HEK293 (cell line): ENCODE measurements around the gene SLC25A44.

Source experiments
- CTCF ChIA-PET: fragments of 350-600 bp; formaldehyde crosslinking; extraction: SDS; loops from one replicate; lab custom pipeline; 2021; ENCODE audit warnings: antibody characterized with exemption; lab: Yijun Ruan, JAX
- POLR2A ChIA-PET: fragments of 300-600 bp; formaldehyde crosslinking; extraction: SDS; loops from one replicate; lab custom pipeline; 2020; ENCODE audit warnings: antibody characterized with exemption, inconsistent platforms; lab: Yijun Ruan, JAX
- H3K27ac ChIP-seq: fragments of 200-500 bp; sonication (Bioruptor generic); 2 replicates; pipeline ENCODE4 v1.5.1; 2014; ENCODE audit warnings: low read depth, low read length, control low read depth, inconsistent platforms; ENCODE audit errors: extremely low read depth
- H3K36me3 ChIP-seq, 2 experiments: fragments of 200-500 bp in 1 of 2; sonication (Bioruptor generic) in 1 of 2; 1 replicate in 1 of 2; 2 replicates in 1 of 2; pipeline ENCODE4 v1.5.1; 2014 to 2017; ENCODE audit warnings: inconsistent platforms in 2 of 2, low read length in 2 of 2; ENCODE audit not compliant: control insufficient read depth in 2 of 2, insufficient read depth in 1 of 2
- H3K4me1 ChIP-seq: fragments of 200-500 bp; sonication (Bioruptor generic); 2 replicates; pipeline ENCODE4 v1.5.1; 2014; ENCODE audit warnings: mild to moderate bottlenecking, low read length, inconsistent platforms; ENCODE audit not compliant: control insufficient read depth, insufficient read depth
- H3K4me3 ChIP-seq: 2 replicates; pipeline ENCODE4 v1.5.1; 2011; ENCODE audit warnings: low read depth, mild to moderate bottlenecking, control low read depth, low read length, moderate library complexity
- H3K9me3 ChIP-seq: fragments of 200-500 bp; sonication (Bioruptor generic); 2 replicates; pipeline ENCODE4 v1.5.1; 2014; ENCODE audit warnings: low read depth, low read length, inconsistent platforms; ENCODE audit not compliant: control insufficient read depth, insufficient read depth
- EGR2 ChIP-seq: fragments of 450-650 bp; formaldehyde crosslinking; IDR thresholded peaks from 2 replicates; pipeline ENCODE4 v1.5.1; 2016; ENCODE audit warnings: low read depth, missing biosample characterization, missing genetic modification characterization
- GLIS2 ChIP-seq: fragments of 450-650 bp; formaldehyde crosslinking; IDR thresholded peaks from 2 replicates; pipeline ENCODE4 v1.5.1; 2016; ENCODE audit warnings: missing biosample characterization, missing genetic modification characterization
- ZBTB20 ChIP-seq: fragments of 450-650 bp; formaldehyde crosslinking; IDR thresholded peaks from 2 replicates; pipeline ENCODE4 v1.5.1; 2016; ENCODE audit warnings: missing biosample characterization, missing genetic modification characterization
- ZFHX2 ChIP-seq: fragments of 450-650 bp; formaldehyde crosslinking; conservative IDR thresholded peaks from 2 replicates; pipeline ENCODE4 v1.5.1; 2016; ENCODE audit warnings: missing biosample characterization, missing genetic modification characterization
- ZNF16 ChIP-seq: fragments of 450-650 bp; formaldehyde crosslinking; IDR thresholded peaks from 2 replicates; pipeline ENCODE4 v1.5.1; 2016; ENCODE audit warnings: low read depth, missing biosample characterization, missing genetic modification characterization
- ZNF169 ChIP-seq: fragments of 450-650 bp; formaldehyde crosslinking; IDR thresholded peaks from 2 replicates; pipeline ENCODE4 v1.5.1; 2016; ENCODE audit warnings: missing biosample characterization, missing genetic modification characterization
- ZNF24 ChIP-seq: fragments of 450-650 bp; formaldehyde crosslinking; IDR thresholded peaks from 2 replicates; pipeline ENCODE4 v1.5.1; 2016; ENCODE audit warnings: missing biosample characterization, missing genetic modification characterization
- ZNF404 ChIP-seq: fragments of 450-650 bp; formaldehyde crosslinking; IDR thresholded peaks from 2 replicates; pipeline ENCODE4 v1.5.1; 2017; ENCODE audit warnings: missing biosample characterization, missing genetic modification characterization
- ZNF433 ChIP-seq: fragments of 450-650 bp; formaldehyde crosslinking; IDR thresholded peaks from 2 replicates; pipeline ENCODE4 v1.5.1; 2016; ENCODE audit warnings: missing biosample characterization, missing genetic modification characterization, low read depth
- ZNF626 ChIP-seq: fragments of 450-650 bp; sonication (Bioruptor Pico); formaldehyde crosslinking; IDR thresholded peaks from 2 replicates; pipeline ENCODE4 v1.5.1; 2018; ENCODE audit warnings: missing biosample characterization, missing genetic modification characterization, inconsistent platforms
- ZNF660 ChIP-seq: fragments of 450-650 bp; IDR thresholded peaks from 2 replicates; pipeline ENCODE4 v1.5.1; 2018; ENCODE audit warnings: missing biosample characterization, mild to moderate bottlenecking, missing genetic modification characterization
- ZNF768 ChIP-seq: fragments of 450-650 bp; formaldehyde crosslinking; IDR thresholded peaks from 2 replicates; pipeline ENCODE4 v1.5.1; 2018; ENCODE audit warnings: missing biosample characterization, mild to moderate bottlenecking, missing genetic modification characterization
- TF ChIP-seq, protein P1 (sequence below): fragments of 450-650 bp; formaldehyde crosslinking; IDR thresholded peaks from 2 replicates; pipeline ENCODE4 v1.5.1; 2016; ENCODE audit warnings: missing biosample characterization, missing genetic modification characterization
- TF ChIP-seq, protein P2 (sequence below): fragments of 450-650 bp; formaldehyde crosslinking; IDR thresholded peaks from 2 replicates; pipeline ENCODE4 v1.5.1; 2016; ENCODE audit warnings: missing biosample characterization, missing genetic modification characterization
- TF ChIP-seq, protein P3 (sequence below): fragments of 450-650 bp; IDR thresholded peaks from 2 replicates; pipeline ENCODE4 v1.5.1; 2018; ENCODE audit warnings: missing biosample characterization, mild to moderate bottlenecking, missing genetic modification characterization
- TF ChIP-seq, protein P4 (sequence below): fragments of 450-650 bp; formaldehyde crosslinking; IDR thresholded peaks from 2 replicates; pipeline ENCODE4 v1.5.1; 2016; ENCODE audit warnings: missing biosample characterization, missing genetic modification characterization, low read depth
- TF ChIP-seq, protein P5 (sequence below): fragments of 450-650 bp; formaldehyde crosslinking; IDR thresholded peaks from 2 replicates; pipeline ENCODE4 v1.5.1; 2016; ENCODE audit warnings: missing biosample characterization, missing genetic modification characterization

Gene SLC25A44

DNA sequence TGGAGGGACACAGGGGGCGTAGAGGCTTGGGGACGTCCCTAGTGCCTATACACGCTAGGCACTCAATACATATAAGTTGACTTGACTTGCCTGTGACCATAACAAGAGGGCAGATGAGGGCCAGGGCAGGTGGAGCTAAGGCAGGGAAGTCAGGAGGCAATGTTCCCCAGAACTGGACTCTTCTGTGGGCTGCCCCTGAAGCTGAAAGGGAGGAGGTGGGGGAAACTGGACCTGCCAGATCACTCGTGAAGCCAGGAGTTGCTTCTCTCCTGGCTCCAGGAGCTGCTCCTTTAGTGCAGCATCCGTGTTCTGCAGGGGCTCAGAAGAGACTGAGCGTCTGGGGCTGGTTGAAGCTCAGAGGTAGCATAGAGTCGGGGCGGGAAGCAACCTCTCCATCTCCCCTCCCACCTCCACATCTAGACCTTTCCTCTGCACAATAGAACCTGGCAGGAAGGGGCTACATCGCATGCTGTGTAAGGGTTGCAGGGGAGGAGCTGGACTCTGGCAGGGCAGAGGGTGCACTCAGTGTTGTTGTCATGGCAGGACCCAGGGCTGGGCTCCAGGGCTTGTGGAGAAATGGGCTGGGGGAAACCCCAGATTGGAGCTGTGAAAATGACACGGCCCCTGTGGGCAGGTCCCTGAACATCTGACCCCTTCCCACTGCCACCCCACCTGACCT lies 43.4 kb upstream of the SLC25A44 start (continued):
- TF ChIP-seq ZNF16 (tag by site-specific recombination) (no peak), ZBTB20 (tag by site-specific recombination) (no peak)

DNA sequence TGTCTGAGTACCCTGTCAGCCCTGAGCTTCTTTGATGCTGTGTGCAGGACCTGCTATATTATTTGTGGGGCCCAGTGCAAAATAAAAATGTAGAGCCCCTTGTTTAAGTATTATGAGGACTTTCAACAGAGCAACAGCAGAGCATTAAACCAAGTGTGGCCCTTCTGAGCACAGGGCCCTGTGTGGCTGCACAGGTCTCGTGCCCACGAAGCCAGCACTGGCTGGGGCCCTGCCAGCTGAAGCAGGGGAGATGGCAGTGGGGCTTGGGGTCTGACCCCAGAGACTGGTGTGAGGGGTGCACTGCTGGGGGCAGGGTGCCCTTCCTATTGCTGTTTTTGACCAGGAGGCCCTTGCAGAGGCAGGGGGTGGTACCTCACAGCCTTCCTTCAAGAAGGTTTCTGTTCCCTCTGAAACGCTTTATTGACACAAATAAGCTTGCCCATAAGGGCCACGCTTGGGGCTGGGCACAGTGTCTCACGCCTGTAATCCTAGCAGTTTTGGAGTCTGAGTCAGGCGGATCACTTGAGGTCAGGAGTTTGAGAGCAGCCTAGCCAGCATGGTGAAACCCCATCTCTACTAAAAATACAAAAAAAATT lies 42.7 kb upstream of the SLC25A44 start:
- CTCF ChIA-PET, result interaction anchor here (0.9 to 13.7 kb wide), 3 partner anchors 9 to 235 kb away, joined by 3 to 210 read pairs (median 3); no protein-coding TSS in a partner anchor
- TF ChIP-seq, protein P1, sequence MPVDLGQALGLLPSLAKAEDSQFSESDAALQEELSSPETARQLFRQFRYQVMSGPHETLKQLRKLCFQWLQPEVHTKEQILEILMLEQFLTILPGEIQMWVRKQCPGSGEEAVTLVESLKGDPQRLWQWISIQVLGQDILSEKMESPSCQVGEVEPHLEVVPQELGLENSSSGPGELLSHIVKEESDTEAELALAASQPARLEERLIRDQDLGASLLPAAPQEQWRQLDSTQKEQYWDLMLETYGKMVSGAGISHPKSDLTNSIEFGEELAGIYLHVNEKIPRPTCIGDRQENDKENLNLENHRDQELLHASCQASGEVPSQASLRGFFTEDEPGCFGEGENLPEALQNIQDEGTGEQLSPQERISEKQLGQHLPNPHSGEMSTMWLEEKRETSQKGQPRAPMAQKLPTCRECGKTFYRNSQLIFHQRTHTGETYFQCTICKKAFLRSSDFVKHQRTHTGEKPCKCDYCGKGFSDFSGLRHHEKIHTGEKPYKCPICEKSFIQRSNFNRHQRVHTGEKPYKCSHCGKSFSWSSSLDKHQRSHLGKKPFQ (tag by site-specific recombination), result no peak
- no peak for TF ChIP-seq ZNF768 (tag by site-specific recombination)
- TF ChIP-seq ZNF169, result no peak
- TF ChIP-seq, protein P2, sequence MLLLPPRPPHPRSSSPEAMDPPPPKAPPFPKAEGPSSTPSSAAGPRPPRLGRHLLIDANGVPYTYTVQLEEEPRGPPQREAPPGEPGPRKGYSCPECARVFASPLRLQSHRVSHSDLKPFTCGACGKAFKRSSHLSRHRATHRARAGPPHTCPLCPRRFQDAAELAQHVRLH (tag by site-specific recombination), result no peak
- no peak for TF ChIP-seq ZNF660 (tag by site-specific recombination)
- TF ChIP-seq ZNF24 (tag by site-specific recombination), result no peak
- no peak for TF ChIP-seq ZNF433
- TF ChIP-seq, protein P3, sequence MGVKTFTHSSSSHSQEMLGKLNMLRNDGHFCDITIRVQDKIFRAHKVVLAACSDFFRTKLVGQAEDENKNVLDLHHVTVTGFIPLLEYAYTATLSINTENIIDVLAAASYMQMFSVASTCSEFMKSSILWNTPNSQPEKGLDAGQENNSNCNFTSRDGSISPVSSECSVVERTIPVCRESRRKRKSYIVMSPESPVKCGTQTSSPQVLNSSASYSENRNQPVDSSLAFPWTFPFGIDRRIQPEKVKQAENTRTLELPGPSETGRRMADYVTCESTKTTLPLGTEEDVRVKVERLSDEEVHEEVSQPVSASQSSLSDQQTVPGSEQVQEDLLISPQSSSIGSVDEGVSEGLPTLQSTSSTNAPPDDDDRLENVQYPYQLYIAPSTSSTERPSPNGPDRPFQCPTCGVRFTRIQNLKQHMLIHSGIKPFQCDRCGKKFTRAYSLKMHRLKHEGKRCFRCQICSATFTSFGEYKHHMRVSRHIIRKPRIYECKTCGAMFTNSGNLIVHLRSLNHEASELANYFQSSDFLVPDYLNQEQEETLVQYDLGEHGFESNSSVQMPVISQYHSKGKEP (tag by site-specific recombination), result no peak
- no peak for TF ChIP-seq ZNF404 (tag by site-specific recombination)
- TF ChIP-seq GLIS2, result no peak
- TF ChIP-seq, protein P4, sequence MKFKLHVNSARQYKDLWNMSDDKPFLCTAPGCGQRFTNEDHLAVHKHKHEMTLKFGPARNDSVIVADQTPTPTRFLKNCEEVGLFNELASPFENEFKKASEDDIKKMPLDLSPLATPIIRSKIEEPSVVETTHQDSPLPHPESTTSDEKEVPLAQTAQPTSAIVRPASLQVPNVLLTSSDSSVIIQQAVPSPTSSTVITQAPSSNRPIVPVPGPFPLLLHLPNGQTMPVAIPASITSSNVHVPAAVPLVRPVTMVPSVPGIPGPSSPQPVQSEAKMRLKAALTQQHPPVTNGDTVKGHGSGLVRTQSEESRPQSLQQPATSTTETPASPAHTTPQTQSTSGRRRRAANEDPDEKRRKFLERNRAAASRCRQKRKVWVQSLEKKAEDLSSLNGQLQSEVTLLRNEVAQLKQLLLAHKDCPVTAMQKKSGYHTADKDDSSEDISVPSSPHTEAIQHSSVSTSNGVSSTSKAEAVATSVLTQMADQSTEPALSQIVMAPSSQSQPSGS, result no peak
- Histone ChIP-seq H3K4me3 (no peak overlapping the region), H3K4me1 (no peaks in the 10 kb centered on the region), H3K36me3 (no peaks in the 10 kb centered on the region), H3K9me3 (no peaks in the 10 kb centered on the region), H3K27ac (no peak overlapping the region)
- POLR2A ChIA-PET, result interaction anchor here (0.6 to 1.2 kb wide), 2 partner anchors 40 to 72 kb away, joined by 3 to 5 read pairs; no protein-coding TSS in a partner anchor

DNA sequence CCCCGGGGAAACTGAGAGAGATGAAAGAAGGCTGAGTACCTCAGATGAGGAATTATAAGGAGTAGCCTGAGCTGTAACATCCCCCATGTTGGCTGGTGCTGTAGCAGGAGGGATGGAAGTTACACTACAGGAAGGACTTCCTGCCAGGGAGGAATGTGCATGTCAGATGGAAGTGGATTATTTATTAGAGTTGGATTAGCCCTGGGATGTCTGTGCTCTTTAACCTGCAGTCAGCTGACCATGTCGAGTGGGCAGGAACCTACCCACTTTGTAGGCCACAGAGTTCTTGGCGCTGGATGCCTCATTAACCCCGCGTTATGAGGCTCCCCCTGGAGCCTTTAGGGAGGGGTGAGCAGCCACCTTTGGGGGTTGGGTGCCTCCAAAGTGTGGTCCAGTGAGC lies 41.3 kb upstream of the SLC25A44 start:
- TF ChIP-seq, protein P5, sequence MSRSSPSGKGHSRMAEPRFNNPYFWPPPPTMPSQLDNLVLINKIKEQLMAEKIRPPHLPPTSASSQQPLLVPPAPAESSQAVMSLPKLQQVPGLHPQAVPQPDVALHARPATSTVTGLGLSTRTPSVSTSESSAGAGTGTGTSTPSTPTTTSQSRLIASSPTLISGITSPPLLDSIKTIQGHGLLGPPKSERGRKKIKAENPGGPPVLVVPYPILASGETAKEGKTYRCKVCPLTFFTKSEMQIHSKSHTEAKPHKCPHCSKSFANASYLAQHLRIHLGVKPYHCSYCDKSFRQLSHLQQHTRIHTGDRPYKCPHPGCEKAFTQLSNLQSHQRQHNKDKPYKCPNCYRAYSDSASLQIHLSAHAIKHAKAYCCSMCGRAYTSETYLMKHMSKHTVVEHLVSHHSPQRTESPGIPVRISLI, result no peak
- 0 out of 2 replicates have a peak, but pooled peaks have one; percentile 16 for TF ChIP-seq ZFHX2
- peak; percentile 56 for TF ChIP-seq EGR2 (tag by site-specific recombination)
- no peak for TF ChIP-seq ZNF626 (tag by site-specific recombination)
- no peak overlapping the region for H3K27ac ChIP-seq
- no peak overlapping the region for H3K4me3 ChIP-seq
- H3K36me3 ChIP-seq, result no peaks in the 10 kb centered on the region
- H3K9me3 ChIP-seq, result no peaks in the 10 kb centered on the region
- H3K4me1 ChIP-seq, result no peaks in the 10 kb centered on the region
- POLR2A ChIA-PET, result no interaction called here
- CTCF ChIA-PET, result interaction anchor here (0.8 to 13.7 kb wide), 2 partner anchors 56 to 74 kb away, joined by 3 to 210 read pairs; no protein-coding TSS in a partner anchor
